G401 (cell line): ENCODE results near the gene FER. TPM values are rescaled to one million over a fixed set of nuclear protein-coding genes. Genes with fewer than 3 reads are reported as not detected.
"Not testable (repeated sequence)": the region's sequence is repeated elsewhere in the genome, so short reads cannot be mapped to it uniquely, and the experiment has no call there.

ENCODE experiments used
- DNase-seq: peaks from one replicate; pipeline ENCODE4 v3.0.0-alpha.2; 2015; ENCODE audit warnings: low spot score
- in situ Hi-C: cut with HindIII; loops from 2 replicates; pipeline ENCODE4 v1.10.0; 2016; ENCODE audit warnings: low sequenced_read_pairs, mixed read lengths
- total RNA-seq: library from RNA; depleted of rRNA; stranded (reverse); fragments of >200 nt; shearing (Covaris generic); gene quantifications from 2 replicates; pipeline ENCODE4 v1.2.3, GENCODE V29; 2014

Gene FER
- total RNA-seq, 1 experiment from 2014 or later, result 5.4 TPM

GRCh38 chr5:108930107-108930506, 182.4 kb downstream of the FER start:
- DNase-seq, result no peak
- in situ Hi-C loops, result no loop called here

GRCh38 chr5:108935611-108936010, 187.9 kb downstream of the FER start:
- DNase-seq, result no peak
- in situ Hi-C loops, result no loop called here

GRCh38 chr5:108937221-108937620, 189.5 kb downstream of the FER start:
- no peak for DNase-seq
- in situ Hi-C loops, result no loop called here

GRCh38 chr5:108940506-108940905, 192.8 kb downstream of the FER start:
- in situ Hi-C loops, result no loop called here
- no peak for DNase-seq

- in situ Hi-C loops, result no loop called here
Measured at GRCh38 chr5:108941746-108942145, 194.0 kb downstream of the FER start.

GRCh38 chr5:108942701-108943100, 195.0 kb downstream of the FER start:
- in situ Hi-C loops, result no loop called here
- no peak for DNase-seq

More at GRCh38 chr5:108941746-108942145, 194.0 kb downstream of the FER start:
- no peak for DNase-seq

- in situ Hi-C loops, result no loop called here
- peak; percentile 10 for DNase-seq
Measured at GRCh38 chr5:108945094-108945493, 197.4 kb downstream of the FER start.

- DNase-seq, result no peak
- in situ Hi-C loops, result no loop called here
Measured at GRCh38 chr5:108946008-108946407, 198.3 kb downstream of the FER start.

GRCh38 chr5:108947164-108947563, 199.5 kb downstream of the FER start:
- no peak for DNase-seq

GRCh38 chr5:108950276-108950675, 202.6 kb downstream of the FER start:
- in situ Hi-C loops, result no loop called here
- DNase-seq, result no peak

More at GRCh38 chr5:108947164-108947563, 199.5 kb downstream of the FER start:
- in situ Hi-C loops, result no loop called here

GRCh38 chr5:108953940-108954339, 206.2 kb downstream of the FER start:
- in situ Hi-C loops, result no loop called here
- DNase-seq, result no peak

- in situ Hi-C loops, result no loop called here
- no peak for DNase-seq
Measured at GRCh38 chr5:108957333-108957732, 209.6 kb downstream of the FER start.

- in situ Hi-C loops, result no loop called here
- DNase-seq, result no peak
Measured at GRCh38 chr5:108966910-108967309, 219.2 kb downstream of the FER start.

GRCh38 chr5:108974594-108974993, 226.9 kb downstream of the FER start:
- no peak for DNase-seq
- in situ Hi-C loops, result no loop called here

- no peak for DNase-seq
- in situ Hi-C loops, result no loop called here
Measured at GRCh38 chr5:108975697-108976096, 228.0 kb downstream of the FER start.

GRCh38 chr5:108983461-108984092, 235.9 kb downstream of the FER start:
- no peak for DNase-seq
- in situ Hi-C loops, result no loop called here

- in situ Hi-C loops, result no loop called here
Measured at GRCh38 chr5:108989761-108990392, 242.2 kb downstream of the FER start.

GRCh38 chr5:108992396-108993085, 244.8 kb downstream of the FER start:
- in situ Hi-C loops, DNase-seq: not testable (repeated sequence)

More at GRCh38 chr5:108989761-108990392, 242.2 kb downstream of the FER start:
- DNase-seq, result no peak

GRCh38 chr5:108993440-108993839, 245.7 kb downstream of the FER start:
- DNase-seq, in situ Hi-C loops: not testable (repeated sequence)

GRCh38 chr5:108997720-108998119, 250.0 kb downstream of the FER start:
- DNase-seq, result no peak
- in situ Hi-C loops, result no loop called here
